HFFc6 (cell line): ENCODE measurements around the gene ASMT. TPM values are rescaled to one million over a fixed set of nuclear protein-coding genes. Genes with fewer than 3 reads are reported as not detected.

ENCODE experiments used
- DNase-seq: peaks from one replicate; pipeline ENCODE4 v3.0.0-alpha.2; 2018
- H3K27ac Mint-ChIP-seq: 2 replicates; pipeline ENCODE4 v1.8.0; 2020; ENCODE audit warnings: mild to moderate bottlenecking, mixed read lengths
- H3K27me3 Mint-ChIP-seq: 2 replicates; pipeline ENCODE4 v1.8.0; 2021; ENCODE audit warnings: mild to moderate bottlenecking, moderate library complexity, mixed read lengths; ENCODE audit not compliant: insufficient read depth
- H3K36me3 Mint-ChIP-seq: 2 replicates; pipeline ENCODE4 v1.8.0; 2021; ENCODE audit warnings: low read depth, mixed read lengths
- H3K4me1 Mint-ChIP-seq: 2 replicates; pipeline ENCODE4 v1.8.0; 2020; ENCODE audit warnings: low read depth, mixed read lengths
- H3K4me3 Mint-ChIP-seq: 2 replicates; pipeline ENCODE4 v1.8.0; 2020; ENCODE audit warnings: mild to moderate bottlenecking, moderate library complexity, mixed read lengths
- H3K9me3 Mint-ChIP-seq: 2 replicates; pipeline ENCODE4 v1.8.0; 2020; ENCODE audit warnings: mild to moderate bottlenecking, mixed read lengths
- CTCF ChIP-seq: fragments of 200-600 bp; sonication (generic); IDR thresholded peaks from 2 replicates; pipeline ENCODE4 v1.5.0; 2021; ENCODE audit warnings: antibody characterized with exemption, mild to moderate bottlenecking
- total RNA-seq, 6 experiments: library from RNA; stranded (reverse); fragmentation: NEBNext Ultra II Directional; extraction: Animal tissue kit (Norgen Biotek cat#: 25700); gene quantifications; 2 replicates in 1 of 6; 3 replicates in 5 of 6; pipeline ENCODE4 v1.2.3, GENCODE V29; 2021

ASMT gene
- total RNA-seq, 6 experiments from 2014 or later, result 0.38 TPM; not detected in 5

GRCh38 chrX:1596676-1597344 lies 18.0 kb upstream of the ASMT start:
- H3K36me3 Mint-ChIP-seq, result peaks cover 20% of the 10 kb centered on the region
- no peak overlapping the region for H3K27ac Mint-ChIP-seq
- no peak overlapping the region for H3K4me3 Mint-ChIP-seq
- no peaks in the 10 kb centered on the region for H3K9me3 Mint-ChIP-seq
- peaks cover 1% of the 10 kb centered on the region for H3K27me3 Mint-ChIP-seq
- no peak for TF ChIP-seq CTCF
- peaks cover 8% of the 10 kb centered on the region; the same call in 1 of the 2 replicates for H3K4me1 Mint-ChIP-seq
- no peak for DNase-seq

- no peak for DNase-seq
- H3K4me3 Mint-ChIP-seq, result no peak overlapping the region
- peaks cover 1% of the 10 kb centered on the region for H3K27me3 Mint-ChIP-seq
- TF ChIP-seq CTCF, result no peak
- H3K27ac Mint-ChIP-seq, result no peak overlapping the region
- H3K4me1 Mint-ChIP-seq, result peaks cover 8% of the 10 kb centered on the region; the same call in 1 of the 2 replicates
- peaks cover 26% of the 10 kb centered on the region for H3K36me3 Mint-ChIP-seq
- H3K9me3 Mint-ChIP-seq, result no peaks in the 10 kb centered on the region
Observed at GRCh38 chrX:1597345-1598020, 17.4 kb upstream of the ASMT start.

- no peak overlapping the region for H3K4me3 Mint-ChIP-seq
- no peak for DNase-seq
- H3K27ac Mint-ChIP-seq, result no peak overlapping the region
- 0 out of 2 replicates have a peak, but pooled peaks cover under 1% of the 10 kb centered on the region for H3K4me1 Mint-ChIP-seq
- H3K36me3 Mint-ChIP-seq, result peaks cover 32% of the 10 kb centered on the region
- no peaks in the 10 kb centered on the region; the same call in 1 of the 2 replicates for H3K27me3 Mint-ChIP-seq
- no peaks in the 10 kb centered on the region for H3K9me3 Mint-ChIP-seq
- no peak for TF ChIP-seq CTCF
Observed at GRCh38 chrX:1598021-1598875, 16.6 kb upstream of the ASMT start.

- no peak overlapping the region for H3K4me3 Mint-ChIP-seq
- H3K4me1 Mint-ChIP-seq, result no peaks in the 10 kb centered on the region
- no peak for DNase-seq
- no peaks in the 10 kb centered on the region; the same call in 1 of the 2 replicates for H3K27me3 Mint-ChIP-seq
- H3K36me3 Mint-ChIP-seq, result peaks cover 33% of the 10 kb centered on the region
- no peak overlapping the region for H3K27ac Mint-ChIP-seq
- TF ChIP-seq CTCF, result no peak
- no peaks in the 10 kb centered on the region for H3K9me3 Mint-ChIP-seq
Observed at GRCh38 chrX:1598876-1599790, 15.7 kb upstream of the ASMT start.
